Renal cortical epithelial cell (primary cell): ENCODE data around the gene RNF44. TPM values are rescaled to one million over a fixed set of nuclear protein-coding genes. Genes with fewer than 3 reads are reported as not detected.
"Not testable (repeated sequence)": the region's sequence is repeated elsewhere in the genome, so short reads cannot be mapped to it uniquely, and the experiment has no call there.

Source experiments
- DNase-seq: peaks from one replicate; pipeline ENCODE4 v3.0.0-alpha.2; 2011; ENCODE audit warnings: low read depth
- total RNA-seq: library from RNA; depleted of rRNA; stranded (reverse); fragments of >200 nt; gene quantifications from 2 replicates; pipeline ENCODE4 v1.2.3, GENCODE V29; 2014

Gene RNF44
- total RNA-seq, 1 donor from 2014 or later: 13.6 TPM

DNA sequence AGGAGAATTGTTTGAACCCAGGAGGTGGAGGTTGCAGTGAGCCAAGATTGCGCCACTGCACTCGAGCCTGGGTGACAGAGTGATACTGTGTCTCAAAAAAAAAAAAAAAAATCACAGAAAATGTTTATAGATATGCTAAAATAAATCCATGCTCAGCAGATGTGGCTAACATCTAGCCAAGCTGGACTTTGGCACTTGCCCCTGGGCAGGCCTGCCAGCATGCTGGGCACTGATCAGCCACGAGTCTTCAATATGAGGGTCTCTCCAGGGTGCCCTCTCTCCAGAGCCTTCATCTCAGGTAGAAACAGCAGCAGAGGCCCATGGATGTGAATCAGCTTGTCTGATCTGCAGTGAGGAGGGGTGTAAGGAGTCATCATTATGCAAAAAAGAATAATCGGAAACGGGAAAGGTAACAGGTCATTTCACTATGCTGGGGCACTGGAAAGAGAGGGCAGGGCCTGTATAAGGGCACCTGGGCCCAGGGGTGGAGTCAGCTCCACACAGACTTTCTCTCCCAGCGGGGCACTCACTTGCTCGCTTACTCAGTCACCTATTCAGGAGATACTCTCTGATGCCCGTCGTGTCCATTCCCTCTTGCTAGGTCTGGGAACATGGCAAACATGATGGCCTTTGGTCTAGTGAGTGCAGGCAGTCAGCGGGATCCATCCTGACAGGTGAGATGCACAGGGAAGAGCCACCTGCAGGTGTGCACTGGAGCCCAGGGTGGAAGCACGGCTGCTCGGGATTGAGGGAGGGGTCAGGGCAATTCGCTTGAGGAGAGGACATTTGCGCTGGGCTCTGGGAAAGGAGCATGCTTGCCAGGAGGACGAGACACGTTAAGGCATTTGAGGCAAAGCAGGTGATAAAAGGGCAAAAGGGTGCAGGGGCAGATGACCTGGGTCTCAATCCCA lies 17.1 kb downstream of the RNF44 start:
- DNase-seq: no peak

DNA sequence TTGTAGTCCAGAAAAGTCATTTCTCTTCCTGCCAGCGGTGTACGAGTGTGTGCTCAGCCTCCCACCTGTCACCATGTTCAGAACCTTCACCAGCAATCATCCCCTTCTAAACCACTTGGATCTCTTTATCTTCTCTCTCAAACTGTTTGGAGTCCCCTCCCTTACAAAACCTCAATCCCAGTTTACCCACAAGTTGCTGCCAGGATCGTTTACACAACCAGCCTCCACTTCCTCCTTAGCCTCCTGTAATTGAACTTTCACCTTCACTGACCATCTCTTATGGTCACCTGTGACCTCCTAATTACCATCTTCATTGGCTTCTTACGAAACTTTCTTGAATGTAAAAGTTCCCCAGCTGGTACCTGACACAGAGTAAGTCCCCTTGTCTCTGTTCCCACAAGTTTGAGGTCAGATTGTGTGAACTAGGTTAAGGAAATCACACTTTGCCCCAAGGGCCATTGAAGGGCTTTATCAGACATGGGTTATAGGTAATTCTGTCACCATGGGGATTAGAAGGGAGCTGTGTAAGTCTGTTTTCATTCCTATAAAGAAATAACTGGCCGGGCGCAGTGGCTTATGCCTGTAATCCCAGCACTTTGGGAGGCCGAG lies 20.0 kb downstream of the RNF44 start:
- no peak for DNase-seq

GRCh38 chr5:176515396-176515795 lies 21.8 kb downstream of the RNF44 start:
- DNase-seq: no peak

- no peak for DNase-seq
These were observed 22.8 kb downstream of the RNF44 start for GRCh38 chr5:176514244-176514950.

DNA sequence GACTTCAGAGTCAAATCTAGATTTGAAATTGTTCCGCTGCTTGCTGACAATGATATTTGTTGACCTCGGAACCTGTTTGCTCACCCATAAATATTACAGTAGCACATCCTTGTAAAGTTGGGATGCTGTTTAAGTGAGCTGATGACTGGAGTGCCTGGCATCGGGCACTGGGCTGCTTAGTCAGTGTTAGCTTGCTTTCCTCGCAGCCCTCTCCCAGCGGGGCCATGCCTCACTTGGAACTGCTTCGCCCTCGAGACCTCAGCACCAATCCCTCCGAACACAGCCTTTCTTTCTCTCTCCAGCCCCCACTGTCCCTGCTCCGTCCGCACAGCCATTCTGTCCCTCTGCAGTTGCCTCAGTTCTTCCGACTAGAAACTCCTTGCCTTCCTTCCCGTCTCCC lies 23.4 kb downstream of the RNF44 start:
- no peak for DNase-seq

GRCh38 chr5:176508603-176509002 lies 28.6 kb downstream of the RNF44 start:
- no peak for DNase-seq

GRCh38 chr5:176507911-176508310 lies 29.3 kb downstream of the RNF44 start:
- DNase-seq: no peak

GRCh38 chr5:176503496-176503895 lies 33.7 kb downstream of the RNF44 start:
- DNase-seq: no peak

DNA sequence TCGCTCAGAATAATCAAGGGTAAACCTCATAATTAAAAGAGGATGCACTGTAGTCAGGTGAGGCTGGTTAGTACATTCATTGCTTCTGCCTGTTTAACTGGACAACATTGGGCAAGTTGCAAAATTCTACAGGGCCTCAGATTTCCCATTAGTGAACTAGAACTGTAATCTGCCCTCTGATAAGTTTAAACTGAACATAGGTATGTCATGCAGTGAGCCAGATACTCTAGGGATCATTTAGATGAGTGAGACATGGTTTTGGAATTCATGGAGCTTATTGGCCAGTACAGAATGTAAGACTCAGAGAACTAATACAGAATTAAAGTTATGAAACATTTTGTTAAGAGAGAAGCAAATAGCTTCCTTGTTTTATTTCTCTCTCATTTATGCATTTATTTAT lies 35.9 kb downstream of the RNF44 start:
- peak; percentile 33 for DNase-seq

GRCh38 chr5:176500511-176500910 lies 36.7 kb downstream of the RNF44 start:
- no peak for DNase-seq

GRCh38 chr5:176499273-176499672 lies 37.9 kb downstream of the RNF44 start:
- no peak for DNase-seq

DNA sequence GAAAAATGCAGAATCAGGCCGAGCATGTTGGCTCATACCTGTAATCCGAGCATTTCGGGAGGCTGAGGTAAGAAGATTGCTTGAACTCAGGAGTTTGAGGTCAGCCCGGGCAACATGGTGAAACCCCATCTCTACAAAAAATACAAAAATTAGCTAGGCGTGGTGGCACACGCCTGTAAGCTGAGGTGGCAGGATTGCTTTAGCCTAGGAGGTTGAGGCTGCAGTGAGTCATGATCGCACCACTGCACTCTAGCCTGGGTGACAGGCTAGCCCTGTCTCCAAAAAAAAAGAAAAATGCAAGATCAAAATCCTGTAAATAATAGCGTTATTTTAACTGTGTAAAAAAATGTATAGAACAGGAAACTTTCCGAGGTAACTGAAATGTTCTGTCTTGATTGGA lies 39.4 kb downstream of the RNF44 start:
- no peak for DNase-seq

DNA sequence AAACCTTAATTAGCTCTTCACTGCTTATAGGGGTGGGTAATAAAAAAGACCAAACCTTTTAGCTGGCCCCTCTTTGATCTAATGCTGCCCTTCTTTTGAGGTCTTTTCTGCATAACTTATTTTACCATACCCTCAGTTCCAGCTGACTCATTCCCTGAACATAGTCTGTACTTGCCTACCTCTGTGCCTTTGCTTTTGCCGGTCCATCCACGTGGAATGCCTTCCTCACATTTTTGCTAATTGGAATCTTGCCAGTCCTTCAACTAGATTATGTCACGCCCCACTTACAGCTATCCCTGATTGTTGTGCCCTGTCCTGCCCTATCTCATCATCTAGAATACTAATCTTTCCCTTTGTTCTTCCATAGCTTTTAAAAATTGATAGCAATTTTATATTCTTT lies 44.8 kb downstream of the RNF44 start:
- no peak for DNase-seq

DNA sequence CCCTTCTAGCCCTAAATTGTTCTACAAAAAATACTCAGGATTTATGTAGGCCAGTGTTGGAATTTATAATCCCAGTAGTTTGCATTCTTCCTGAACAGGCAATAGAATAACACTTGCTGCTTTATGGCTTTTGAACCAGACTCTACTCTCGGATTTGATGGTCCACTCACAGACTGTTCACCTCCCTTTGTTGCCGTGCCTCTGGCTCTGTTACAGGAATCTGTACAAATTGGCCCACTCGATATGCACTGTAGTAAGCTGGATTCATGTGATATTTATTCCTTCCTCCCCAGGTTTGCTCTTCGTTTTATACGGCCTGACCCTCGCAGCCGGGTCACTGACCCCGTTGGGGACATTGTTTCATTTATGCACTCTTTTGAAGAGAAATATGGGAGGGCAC lies 45.3 kb downstream of the RNF44 start:
- DNase-seq: no peak

DNA sequence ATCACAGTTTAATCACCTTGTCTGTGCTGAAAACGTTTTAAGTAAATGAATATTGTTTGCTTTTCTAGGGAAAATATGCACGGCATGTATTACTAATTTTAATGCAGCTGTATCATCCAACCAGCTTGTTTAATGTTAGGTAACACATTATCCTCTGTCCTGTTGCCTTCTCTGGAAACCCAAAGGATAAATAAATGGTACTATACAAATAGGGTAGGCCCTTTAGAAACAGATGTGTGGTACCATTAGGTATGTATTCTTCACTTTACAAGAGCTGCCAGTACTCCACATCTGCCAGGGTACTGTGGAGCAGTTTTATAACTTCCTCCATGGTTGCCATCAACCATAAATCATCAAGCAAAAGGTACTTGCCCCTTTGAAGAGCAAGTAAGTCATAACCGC lies 46.1 kb downstream of the RNF44 start:
- DNase-seq: no peak

DNA sequence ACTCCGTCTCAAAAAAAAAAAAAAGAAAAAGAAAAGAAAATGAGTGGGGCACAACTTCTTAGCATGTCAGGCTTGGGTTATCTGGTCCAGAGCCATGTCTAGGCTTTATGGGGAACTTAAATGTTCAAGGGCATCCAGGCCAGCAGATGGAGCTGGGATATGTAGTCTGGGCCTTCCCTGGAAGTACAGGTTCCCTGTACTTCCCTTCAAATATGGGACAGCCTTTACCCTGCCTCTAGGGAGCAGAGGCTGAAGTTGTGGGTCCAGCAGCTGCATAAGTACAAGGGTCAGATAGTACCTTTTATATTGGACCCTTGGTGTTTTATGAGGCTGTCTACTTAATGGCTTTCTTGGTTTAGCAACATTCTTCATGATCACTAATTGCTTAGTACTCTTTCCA lies 46.9 kb downstream of the RNF44 start:
- no peak for DNase-seq

DNA sequence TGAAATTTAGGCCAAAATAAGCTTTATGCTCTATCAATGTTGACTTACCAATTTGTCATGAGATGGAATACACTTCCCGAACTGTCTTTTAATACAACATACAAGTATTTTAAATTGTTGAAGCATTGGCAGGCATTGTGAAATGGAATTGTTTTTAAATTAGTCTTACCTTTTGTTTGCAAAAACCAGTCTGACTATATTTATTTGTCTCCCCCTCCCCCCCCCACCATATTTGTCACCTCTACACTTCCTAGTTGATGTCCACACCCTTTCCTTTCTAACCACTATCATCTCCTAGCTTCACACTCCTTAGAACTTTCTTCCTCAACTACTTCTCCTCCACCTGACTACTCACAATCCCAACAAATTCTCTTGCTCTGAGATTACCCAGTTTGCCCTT lies 48.1 kb downstream of the RNF44 start:
- DNase-seq: no peak

GRCh38 chr5:176487160-176487559 lies 50.0 kb downstream of the RNF44 start:
- DNase-seq: not testable (repeated sequence)

- no peak for DNase-seq
These were observed 50.9 kb downstream of the RNF44 start for GRCh38 chr5:176486189-176486757.

- no peak for DNase-seq
These were observed 52.0 kb downstream of the RNF44 start for GRCh38 chr5:176485176-176485575.

GRCh38 chr5:176481711-176482110 lies 55.5 kb downstream of the RNF44 start:
- no peak for DNase-seq
